B cell (primary cell): ENCODE results near the gene TXNDC2. TPM values are rescaled to one million over a fixed set of nuclear protein-coding genes. Genes with fewer than 3 reads are reported as not detected.

Experiments used
- ATAC-seq: fragments of 200-7000 bp; cut with Tn5 transposase; one replicate; pipeline ENCODE4 v1.10.0; 2021; ENCODE audit warnings: low read depth, mild to moderate bottlenecking, moderate number of reproducible peaks, moderate library complexity
- CTCF ChIA-PET: fragments of 350-600 bp; sonication (Branson Sonifier 250); formaldehyde crosslinking; loops from one replicate; lab custom pipeline; 2021; ENCODE audit warnings: antibody characterized with exemption, inconsistent platforms; lab: Charles Lee
- POLR2A ChIA-PET: fragments of 350-600 bp; sonication (Branson Sonifier 250); formaldehyde crosslinking; loops from one replicate; lab custom pipeline; 2021; ENCODE audit warnings: antibody characterized with exemption; lab: Charles Lee
- DNase-seq: peaks from one replicate; pipeline ENCODE4 v3.0.0; 2013
- H2AFZ ChIP-seq: 2 replicates; pipeline ENCODE4 v1.6.1; 2012; ENCODE audit warnings: mild to moderate bottlenecking, low read depth, low read length; ENCODE audit not compliant: insufficient read depth, poor library complexity, severe bottlenecking
- H3K27ac ChIP-seq, 2 donors: 1 replicate in 1 of 2; 2 replicates in 1 of 2; pipeline ENCODE4 v1.5.1; 2012 to 2013; ENCODE audit warnings: low read length in 2 of 2, mild to moderate bottlenecking in 2 of 2, moderate library complexity in 1 of 2
- H3K27me3 ChIP-seq, 4 experiments: fragments of 200-600 bp in 1 of 4; sonication (generic) in 1 of 4; replicated peaks in 1 of 4; 1 replicate in 2 of 4; 2 replicates in 2 of 4; pipeline versions ENCODE4 v1.6.1 to v1.7.0; 2013 to 2016; ENCODE audit warnings: low read length in 3 of 4, mild to moderate bottlenecking in 2 of 4, mixed read lengths in 1 of 4, moderate library complexity in 1 of 4; ENCODE audit not compliant: insufficient read depth in 4 of 4, control insufficient read depth in 3 of 4; ENCODE audit errors: control extremely low read depth in 1 of 4
- H3K36me3 ChIP-seq, 2 experiments: replicated peaks in 1 of 2; 1 replicate in 1 of 2; 2 replicates in 1 of 2; pipeline versions ENCODE4 v1.6.1 to v1.7.1; 2013; ENCODE audit warnings: low read length in 1 of 2; ENCODE audit not compliant: insufficient read depth in 2 of 2, control insufficient read depth in 1 of 2; ENCODE audit errors: control extremely low read depth in 1 of 2, extremely low read depth in 1 of 2
- H3K4me1 ChIP-seq, 2 donors: fragments of 200-600 bp in 1 of 2; sonication (generic) in 1 of 2; 1 replicate in 1 of 2; 2 replicates in 1 of 2; pipeline versions ENCODE4 v1.5.1 to v1.6.1; 2013 to 2017; ENCODE audit warnings: low read length in 2 of 2; ENCODE audit not compliant: control insufficient read depth in 2 of 2, insufficient read depth in 2 of 2
- H3K4me2 ChIP-seq: replicated peaks from 2 replicates; pipeline ENCODE3; 2012; ENCODE audit warnings: mild to moderate bottlenecking, low read depth, low read length; ENCODE audit not compliant: poor library complexity, severe bottlenecking
- H3K4me3 ChIP-seq, 5 experiments: fragments of 200-600 bp in 1 of 5; sonication (generic) in 1 of 5; 1 replicate in 3 of 5; 2 replicates in 2 of 5; pipeline versions ENCODE4 v1.5.1 to v1.7.0; 2011 to 2016; ENCODE audit warnings: low read length in 4 of 5, mild to moderate bottlenecking in 4 of 5, low read depth in 2 of 5, control low read depth in 1 of 5, moderate library complexity in 1 of 5; ENCODE audit not compliant: insufficient read depth in 1 of 5; ENCODE audit errors: control extremely low read depth in 1 of 5, extremely low read depth in 1 of 5
- H3K79me2 ChIP-seq: fragments of 200-600 bp; sonication (generic); one replicate; pipeline ENCODE4 v1.6.0; 2016; ENCODE audit warnings: low read length; ENCODE audit not compliant: control insufficient read depth, insufficient read depth
- H3K9ac ChIP-seq: fragments of 200-600 bp; sonication (generic); 2 replicates; pipeline ENCODE4 v1.6.1; 2017; ENCODE audit warnings: mild to moderate bottlenecking, low read length, moderate library complexity
- H3K9me3 ChIP-seq, 3 donors: one replicate each; pipeline versions ENCODE4 v1.6.1 to v1.7.1; 2013; ENCODE audit warnings: low read length in 2 of 3; ENCODE audit not compliant: control insufficient read depth in 2 of 3, insufficient read depth in 1 of 3; ENCODE audit errors: control extremely low read depth in 1 of 3
- H4K20me1 ChIP-seq: 2 replicates; pipeline ENCODE4 v1.6.0; 2012; ENCODE audit warnings: mild to moderate bottlenecking, low read length; ENCODE audit not compliant: insufficient read depth, control insufficient read depth, poor library complexity, severe bottlenecking
- H3K27ac Mint-ChIP-seq: one replicate; pipeline ENCODE4 v1.8.0; 2021; ENCODE audit warnings: mixed read lengths
- H3K27me3 Mint-ChIP-seq: one replicate; pipeline ENCODE4 v1.8.0; 2021; ENCODE audit warnings: mixed read lengths
- H3K4me1 Mint-ChIP-seq: one replicate; pipeline ENCODE4 v1.8.0; 2021; ENCODE audit warnings: mixed read lengths
- H3K4me3 Mint-ChIP-seq: one replicate; pipeline ENCODE4 v1.8.0; 2021; ENCODE audit warnings: mixed read lengths
- H3K9me3 Mint-ChIP-seq: one replicate; pipeline ENCODE4 v1.8.0; 2022; ENCODE audit warnings: mixed read lengths; ENCODE audit not compliant: insufficient read depth
- CTCF ChIP-seq: fragments of 200-600 bp; IDR thresholded peaks from one replicate; pipeline ENCODE4 v1.8.0; 2022; ENCODE audit warnings: antibody characterized with exemption, mild to moderate bottlenecking
- EZH2 ChIP-seq: IDR thresholded peaks from 2 replicates; pipeline ENCODE4 v1.6.1; 2012; ENCODE audit warnings: borderline replicate concordance, low read depth, mild to moderate bottlenecking, moderate library complexity, low read length; ENCODE audit not compliant: insufficient read depth, poor library complexity, severe bottlenecking
- WGBS: methylation state at CpG from one replicate; pipeline ENCODE4 v1.1.5; 2013; ENCODE audit warnings: missing lambda C conversion rate; ENCODE audit not compliant: insufficient coverage; 5-methylcytosine and 5-hydroxymethylcytosine counted together
- intact Hi-C: fragments of 100-400 bp; cut with micrococcal nuclease; formaldehyde crosslinking; loops from one replicate; pipeline ENCODE4 v1.10.0; 2022
- polyA plus RNA-seq: library from polyadenylated mRNA; depleted of rRNA; stranded (reverse); fragments of >200 nt; gene quantifications from 2 replicates; pipeline ENCODE4 v1.2.3, GENCODE V29; 2012
- total RNA-seq, 2 donors: library from RNA; stranded (reverse); fragments of 120-200 nt in 1 of 2; gene quantifications; 1 replicate in 1 of 2; 2 replicates in 1 of 2; pipeline versions ENCODE4 v1.2.3 to v1.2.4, GENCODE V29; 2013 to 2022

Gene TXNDC2
- total and polyA plus RNA-seq, 2 donors (not counting 1 experiment from before 2014, with no cell fraction given), result 0.07 to 0.22 TPM

GRCh38 chr18:9858642-9859041 is 27.1 kb upstream of the TXNDC2 start:
- H3K27me3 Mint-ChIP-seq, result no peaks in the 10 kb centered on the region
- POLR2A ChIA-PET, result no interaction called here
- H3K4me2 ChIP-seq, result no peak overlapping the region
- no peaks in the 10 kb centered on the region for H3K27me3 ChIP-seq
- no peaks in the 10 kb centered on the region for H3K79me2 ChIP-seq
- H3K4me3 Mint-ChIP-seq, result no peak overlapping the region
- no peaks in the 10 kb centered on the region for H3K9me3 ChIP-seq
- CTCF ChIA-PET, result no interaction called here
- no peak for ATAC-seq
- H3K9ac ChIP-seq, result no peak overlapping the region
- peaks cover 14% of the 10 kb centered on the region for H3K4me1 Mint-ChIP-seq
- H4K20me1 ChIP-seq, result no peaks in the 10 kb centered on the region
- no peaks in the 10 kb centered on the region for H3K9me3 Mint-ChIP-seq
- H3K27ac Mint-ChIP-seq, result no peak overlapping the region
- H3K4me3 ChIP-seq, result no peak overlapping the region
- intact Hi-C loops, result no loop called here
- H3K27ac ChIP-seq, result no peak overlapping the region
- H3K36me3 ChIP-seq, result peaks cover 0 to 23% of the 10 kb centered on the region in 2 experiments
- H2AFZ ChIP-seq, result no peak overlapping the region
- no peak for TF ChIP-seq EZH2
- no peak for TF ChIP-seq CTCF
- WGBS, result 100% methylated on average over 2 of the region's 5 CpGs
- DNase-seq, result no peak
- peaks cover 0 to 5% of the 10 kb centered on the region in 2 donors for H3K4me1 ChIP-seq

GRCh38 chr18:9859232-9859631 is 26.5 kb upstream of the TXNDC2 start:
- H3K4me3 Mint-ChIP-seq, result no peak overlapping the region
- WGBS, result 95% methylated on average over 6 of the region's 7 CpGs
- Histone ChIP-seq H3K27me3 (no peaks in the 10 kb centered on the region), H3K4me3 (no peak overlapping the region), H3K36me3 (peaks cover 0 to 23% of the 10 kb centered on the region in 2 experiments), H3K79me2 (no peaks in the 10 kb centered on the region), H3K9me3 (no peaks in the 10 kb centered on the region), H3K27ac (no peak overlapping the region), H4K20me1 (no peaks in the 10 kb centered on the region), H3K4me2 (no peak overlapping the region), H2AFZ (no peak overlapping the region), H3K4me1 (peaks cover 0 to 5% of the 10 kb centered on the region in 2 donors), H3K9ac (no peak overlapping the region)
- peaks cover 14% of the 10 kb centered on the region for H3K4me1 Mint-ChIP-seq
- intact Hi-C loops, result no loop called here
- no peak for TF ChIP-seq EZH2
- TF ChIP-seq CTCF, result no peak
- POLR2A ChIA-PET, result no interaction called here
- CTCF ChIA-PET, result no interaction called here
- DNase-seq (no peak), ATAC-seq (no peak)
- no peak overlapping the region for H3K27ac Mint-ChIP-seq
- no peaks in the 10 kb centered on the region for H3K27me3 Mint-ChIP-seq
- H3K9me3 Mint-ChIP-seq, result no peaks in the 10 kb centered on the region
